SK-N-SH (cell line): Measurements from ENCODE around the gene POU5F2.

Experiments
- TF ChIP-seq, protein P1 (sequence below): IDR thresholded peaks from 2 replicates; pipeline ENCODE4 v1.4.0; 2012; ENCODE audit warnings: low read depth, borderline replicate concordance
- TF ChIP-seq, protein P2 (sequence below): fragments of 200-600 bp; sonication (generic); IDR thresholded peaks from 2 replicates; pipeline ENCODE4 v1.6.1; 2017; ENCODE audit warnings: antibody characterized with exemption, mild to moderate bottlenecking, moderate library complexity

DNA sequence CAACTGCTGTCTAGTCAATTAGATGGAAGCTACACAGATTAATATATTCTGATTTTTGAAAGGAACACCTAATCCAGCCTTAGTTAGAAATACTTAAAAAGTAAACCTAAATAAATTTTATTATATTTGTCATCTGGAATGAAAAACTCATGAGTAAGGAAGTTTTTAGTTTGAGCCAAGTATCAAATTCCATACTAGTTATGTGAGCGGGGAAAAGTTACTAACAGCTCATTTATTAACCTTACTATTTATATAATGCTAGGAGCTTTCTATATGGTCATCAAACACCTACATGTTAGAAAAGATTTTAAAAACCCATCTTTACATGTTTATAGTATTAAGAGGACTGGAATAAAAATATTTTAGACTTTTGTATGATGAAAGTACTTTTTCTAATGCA lies 41.6 kb upstream of the POU5F2 start:
- TF ChIP-seq, protein P1, sequence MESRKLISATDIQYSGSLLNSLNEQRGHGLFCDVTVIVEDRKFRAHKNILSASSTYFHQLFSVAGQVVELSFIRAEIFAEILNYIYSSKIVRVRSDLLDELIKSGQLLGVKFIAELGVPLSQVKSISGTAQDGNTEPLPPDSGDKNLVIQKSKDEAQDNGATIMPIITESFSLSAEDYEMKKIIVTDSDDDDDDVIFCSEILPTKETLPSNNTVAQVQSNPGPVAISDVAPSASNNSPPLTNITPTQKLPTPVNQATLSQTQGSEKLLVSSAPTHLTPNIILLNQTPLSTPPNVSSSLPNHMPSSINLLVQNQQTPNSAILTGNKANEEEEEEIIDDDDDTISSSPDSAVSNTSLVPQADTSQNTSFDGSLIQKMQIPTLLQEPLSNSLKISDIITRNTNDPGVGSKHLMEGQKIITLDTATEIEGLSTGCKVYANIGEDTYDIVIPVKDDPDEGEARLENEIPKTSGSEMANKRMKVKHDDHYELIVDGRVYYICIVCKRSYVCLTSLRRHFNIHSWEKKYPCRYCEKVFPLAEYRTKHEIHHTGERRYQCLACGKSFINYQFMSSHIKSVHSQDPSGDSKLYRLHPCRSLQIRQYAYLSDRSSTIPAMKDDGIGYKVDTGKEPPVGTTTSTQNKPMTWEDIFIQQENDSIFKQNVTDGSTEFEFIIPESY = no peak
- TF ChIP-seq, protein P2, sequence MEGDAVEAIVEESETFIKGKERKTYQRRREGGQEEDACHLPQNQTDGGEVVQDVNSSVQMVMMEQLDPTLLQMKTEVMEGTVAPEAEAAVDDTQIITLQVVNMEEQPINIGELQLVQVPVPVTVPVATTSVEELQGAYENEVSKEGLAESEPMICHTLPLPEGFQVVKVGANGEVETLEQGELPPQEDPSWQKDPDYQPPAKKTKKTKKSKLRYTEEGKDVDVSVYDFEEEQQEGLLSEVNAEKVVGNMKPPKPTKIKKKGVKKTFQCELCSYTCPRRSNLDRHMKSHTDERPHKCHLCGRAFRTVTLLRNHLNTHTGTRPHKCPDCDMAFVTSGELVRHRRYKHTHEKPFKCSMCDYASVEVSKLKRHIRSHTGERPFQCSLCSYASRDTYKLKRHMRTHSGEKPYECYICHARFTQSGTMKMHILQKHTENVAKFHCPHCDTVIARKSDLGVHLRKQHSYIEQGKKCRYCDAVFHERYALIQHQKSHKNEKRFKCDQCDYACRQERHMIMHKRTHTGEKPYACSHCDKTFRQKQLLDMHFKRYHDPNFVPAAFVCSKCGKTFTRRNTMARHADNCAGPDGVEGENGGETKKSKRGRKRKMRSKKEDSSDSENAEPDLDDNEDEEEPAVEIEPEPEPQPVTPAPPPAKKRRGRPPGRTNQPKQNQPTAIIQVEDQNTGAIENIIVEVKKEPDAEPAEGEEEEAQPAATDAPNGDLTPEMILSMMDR = no peak
